NT2/D1 (cell line): ENCODE measurements around the gene CEP170.
"Not testable (repeated sequence)": the region's sequence is repeated elsewhere in the genome, so short reads cannot be mapped to it uniquely, and the experiment has no call there.

ENCODE experiments used
- SUZ12 ChIP-seq: IDR thresholded peaks from 2 replicates; pipeline ENCODE4 v1.6.1; 2011; ENCODE audit not compliant: insufficient read length, insufficient read depth; ENCODE audit errors: extremely low read depth
- YY1 ChIP-seq: IDR thresholded peaks from 2 replicates; pipeline ENCODE4 v1.6.1; 2011; ENCODE audit not compliant: insufficient read length, insufficient read depth
- ZNF274 ChIP-seq: IDR thresholded peaks from 2 replicates; pipeline ENCODE4 v1.6.1; 2011; ENCODE audit warnings: mild to moderate bottlenecking, low read depth, low read length

- not testable (repeated sequence) for TF ChIP-seq YY1, ZNF274, SUZ12
These were observed 138.9 kb downstream of the CEP170 start for GRCh38 chr1:243116187-243116586.
